Uterus (tissue), 2 donors: ENCODE results near the gene SAFB.

Source experiments
- POLR2A ChIP-seq, 2 donors: fragments of 450-650 bp; IDR thresholded peaks; one replicate each; pipeline ENCODE4 v1.6.1; 2016; ENCODE audit warnings: antibody characterized with exemption in 2 of 2, mild to moderate bottlenecking in 1 of 2, moderate library complexity in 1 of 2
- TF ChIP-seq, protein P1 (sequence below), 4 experiments: fragments of 200-600 bp in 2 of 4; fragments of 450-650 bp in 2 of 4; sonication (generic) in 2 of 4; IDR thresholded peaks; one replicate each; pipeline ENCODE4 v1.5.1; 2016 to 2019; ENCODE audit warnings: antibody characterized with exemption in 4 of 4, mild to moderate bottlenecking in 2 of 4, moderate library complexity in 1 of 4

DNA sequence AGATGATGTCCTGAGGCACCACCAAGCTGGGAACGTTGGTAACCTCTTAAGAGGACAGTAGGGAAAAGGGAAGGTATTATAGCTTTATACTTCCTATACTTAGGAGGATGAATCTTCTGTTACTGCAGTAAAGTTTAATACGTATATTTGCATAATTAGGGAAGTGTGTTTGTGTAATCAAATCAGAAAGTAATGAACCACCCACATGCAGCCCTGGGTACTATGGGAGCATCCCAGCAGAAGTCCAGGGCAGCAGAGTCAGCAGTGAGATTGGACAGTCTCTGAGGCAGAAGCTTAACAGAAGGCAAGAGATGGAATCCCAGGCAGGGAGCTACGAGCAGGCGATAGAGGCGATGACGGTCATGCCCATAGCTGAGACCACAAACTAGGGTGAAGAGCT lies 12.5 kb downstream of the SAFB start:
- TF ChIP-seq, protein P1, sequence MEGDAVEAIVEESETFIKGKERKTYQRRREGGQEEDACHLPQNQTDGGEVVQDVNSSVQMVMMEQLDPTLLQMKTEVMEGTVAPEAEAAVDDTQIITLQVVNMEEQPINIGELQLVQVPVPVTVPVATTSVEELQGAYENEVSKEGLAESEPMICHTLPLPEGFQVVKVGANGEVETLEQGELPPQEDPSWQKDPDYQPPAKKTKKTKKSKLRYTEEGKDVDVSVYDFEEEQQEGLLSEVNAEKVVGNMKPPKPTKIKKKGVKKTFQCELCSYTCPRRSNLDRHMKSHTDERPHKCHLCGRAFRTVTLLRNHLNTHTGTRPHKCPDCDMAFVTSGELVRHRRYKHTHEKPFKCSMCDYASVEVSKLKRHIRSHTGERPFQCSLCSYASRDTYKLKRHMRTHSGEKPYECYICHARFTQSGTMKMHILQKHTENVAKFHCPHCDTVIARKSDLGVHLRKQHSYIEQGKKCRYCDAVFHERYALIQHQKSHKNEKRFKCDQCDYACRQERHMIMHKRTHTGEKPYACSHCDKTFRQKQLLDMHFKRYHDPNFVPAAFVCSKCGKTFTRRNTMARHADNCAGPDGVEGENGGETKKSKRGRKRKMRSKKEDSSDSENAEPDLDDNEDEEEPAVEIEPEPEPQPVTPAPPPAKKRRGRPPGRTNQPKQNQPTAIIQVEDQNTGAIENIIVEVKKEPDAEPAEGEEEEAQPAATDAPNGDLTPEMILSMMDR (IDR thresholded peaks at IDR 0.05) = no peak
- no peak for TF ChIP-seq POLR2A (IDR thresholded peaks at IDR 0.05)
